Fibroblast of lung (primary cell): Measurements from ENCODE around the gene GAB1. TPM values are rescaled to one million over a fixed set of nuclear protein-coding genes. Genes with fewer than 3 reads are reported as not detected.
A peak's percentile ranks its signal among the peaks of the same experiment; 100 is the strongest.

ENCODE experiments used
- DNase-seq, 2 donors: peaks; one replicate each; pipeline versions ENCODE4 v3.0.0 to v3.0.0-alpha.2; 2010; ENCODE audit warnings: low read depth in 2 of 2
- H2AFZ ChIP-seq: 2 replicates; pipeline ENCODE4 v1.5.1; 2012; ENCODE audit warnings: low read length, control low read depth, inconsistent platforms
- H3K27ac ChIP-seq: 2 replicates; pipeline ENCODE4 v1.5.1; 2011; ENCODE audit warnings: low read length, control low read depth; ENCODE audit not compliant: insufficient read depth
- H3K27me3 ChIP-seq: 2 replicates; pipeline ENCODE4 v1.5.1; 2011; ENCODE audit warnings: mild to moderate bottlenecking, low read length; ENCODE audit not compliant: control insufficient read depth, insufficient read depth
- H3K36me3 ChIP-seq: 2 replicates; pipeline ENCODE4 v1.5.1; 2011; ENCODE audit warnings: low read length; ENCODE audit not compliant: control insufficient read depth, insufficient read depth
- H3K4me1 ChIP-seq: 2 replicates; pipeline ENCODE4 v1.5.1; 2011; ENCODE audit warnings: low read length; ENCODE audit not compliant: control insufficient read depth, insufficient read depth; ENCODE audit errors: extremely low read depth
- H3K4me2 ChIP-seq: 2 replicates; pipeline ENCODE4 v1.5.1; 2011; ENCODE audit warnings: low read length, control low read depth; ENCODE audit not compliant: insufficient read depth; ENCODE audit errors: extremely low read depth
- H3K4me3 ChIP-seq, 4 experiments: fragments of 200-600 bp in 1 of 4; sonication (generic) in 1 of 4; replicated peaks in 1 of 4; 2 replicates each; pipeline ENCODE4 v1.5.1; 2011 to 2016; ENCODE audit warnings: low read length in 4 of 4, low read depth in 3 of 4, mild to moderate bottlenecking in 3 of 4, control low read depth in 2 of 4, inconsistent platforms in 1 of 4, mixed read lengths in 1 of 4; ENCODE audit not compliant: insufficient read depth in 1 of 4; ENCODE audit errors: control extremely low read depth in 1 of 4
- H3K79me2 ChIP-seq: 2 replicates; pipeline ENCODE4 v1.5.1; 2012; ENCODE audit warnings: mild to moderate bottlenecking, low read length, inconsistent platforms; ENCODE audit not compliant: control insufficient read depth, insufficient read depth
- H3K9ac ChIP-seq: 2 replicates; pipeline ENCODE4 v1.5.1; 2011; ENCODE audit warnings: mild to moderate bottlenecking, low read length, control low read depth; ENCODE audit not compliant: insufficient read depth
- H3K9me3 ChIP-seq: 2 replicates; pipeline ENCODE4 v1.5.1; 2012; ENCODE audit warnings: low read depth, low read length; ENCODE audit not compliant: control insufficient read depth, insufficient read depth
- H4K20me1 ChIP-seq: 2 replicates; pipeline ENCODE4 v1.5.1; 2011; ENCODE audit warnings: low read length; ENCODE audit not compliant: control insufficient read depth, insufficient read depth; ENCODE audit errors: extremely low read depth
- CTCF ChIP-seq, 2 donors: IDR thresholded peaks in 1 of 2; conservative IDR thresholded peaks in 1 of 2; 1 replicate in 1 of 2; 2 replicates in 1 of 2; pipeline ENCODE4 v1.5.1; 2011 to 2012; ENCODE audit warnings: low read length in 2 of 2, control low read depth in 1 of 2, inconsistent platforms in 1 of 2, low read depth in 1 of 2, mild to moderate bottlenecking in 1 of 2
- EZH2 ChIP-seq: IDR thresholded peaks from 2 replicates; pipeline ENCODE4 v1.5.1; 2012; ENCODE audit warnings: low read length, control low read depth, mild to moderate bottlenecking; ENCODE audit errors: missing control alignments
- polyA plus RNA-seq, 2 donors: library from polyadenylated mRNA; depleted of rRNA in 1 of 2; stranded (reverse) in 1 of 2; unstranded in 1 of 2; fragments of >200 nt; gene quantifications; 2 replicates each; pipeline ENCODE4 v1.2.1, GENCODE V29; 2011 to 2012; ENCODE audit warnings: missing spikeins in 1 of 2
- total RNA-seq: library from RNA; depleted of rRNA; stranded (reverse); fragments of >200 nt; gene quantifications from 2 replicates; pipeline ENCODE4 v1.2.1, GENCODE V29; 2014

Gene GAB1
- total and polyA plus RNA-seq, 2 donors (not counting 1 experiment from before 2014, with no cell fraction given), result 10.6 to 18.0 TPM

- TF ChIP-seq EZH2, result no peak
- no peak for TF ChIP-seq CTCF (conservative IDR thresholded peaks at IDR 0.05 in 1 of 2, IDR thresholded peaks at IDR 0.05 in 1 of 2; ENCODE audit: low read depth in 1 of 2, low read length in 2 of 2)
- peaks cover 6% of the 10 kb centered on the region for H3K79me2 ChIP-seq
Observed at GRCh38 chr4:143394739-143395453, 58.2 kb downstream of the GAB1 start.

DNA sequence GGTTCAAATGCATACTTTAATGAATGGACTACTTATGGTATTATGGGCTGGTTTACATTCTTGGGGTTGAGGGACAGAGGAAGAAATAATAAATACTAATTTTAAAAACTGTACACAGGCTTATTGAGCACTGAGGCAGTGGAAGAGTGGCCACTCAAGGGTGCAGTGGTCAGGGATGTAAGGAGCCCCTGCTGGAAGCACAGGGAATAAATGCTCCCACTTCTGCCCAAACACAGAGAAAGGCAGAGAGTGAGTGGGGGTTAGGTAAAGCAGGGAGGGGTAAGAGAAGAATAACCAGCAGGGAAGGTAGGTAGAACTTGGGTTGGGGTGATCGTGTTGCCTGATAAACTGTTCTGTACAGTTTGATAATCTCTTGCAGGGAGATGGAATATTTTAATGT is 60.0 kb downstream of the GAB1 start:
- no peaks in the 10 kb centered on the region for H4K20me1 ChIP-seq
- peak overlapping the region; percentile 56 for H3K27ac ChIP-seq
- H3K36me3 ChIP-seq, result no peaks in the 10 kb centered on the region
- H3K4me1 ChIP-seq, result peaks cover 27% of the 10 kb centered on the region
- no peaks in the 10 kb centered on the region for H3K9me3 ChIP-seq
- no peak for DNase-seq
- H3K4me2 ChIP-seq, result peak overlapping the region; percentile 62
- peaks cover 2% of the 10 kb centered on the region for H3K79me2 ChIP-seq
- TF ChIP-seq CTCF (conservative IDR thresholded peaks at IDR 0.05 in 1 of 2, IDR thresholded peaks at IDR 0.05 in 1 of 2; ENCODE audit: low read depth in 1 of 2, low read length in 2 of 2) (peak; percentile 11 to 39), EZH2 (no peak)
- H3K4me3 ChIP-seq, result no peak overlapping the region
- H2AFZ ChIP-seq, result no peak overlapping the region
- H3K27me3 ChIP-seq, result no peaks in the 10 kb centered on the region
- H3K9ac ChIP-seq, result no peak overlapping the region

More at GRCh38 chr4:143394739-143395453, 58.2 kb downstream of the GAB1 start:
- no peaks in the 10 kb centered on the region for H3K27me3 ChIP-seq
- no peak overlapping the region for H2AFZ ChIP-seq
- no peak overlapping the region for H3K27ac ChIP-seq
- no peaks in the 10 kb centered on the region for H3K36me3 ChIP-seq
- H3K9ac ChIP-seq, result no peak overlapping the region
- H3K4me1 ChIP-seq, result peaks cover 37% of the 10 kb centered on the region
- H3K9me3 ChIP-seq, result no peaks in the 10 kb centered on the region
- no peak overlapping the region for H3K4me3 ChIP-seq
- no peak overlapping the region for H3K4me2 ChIP-seq
- no peak for DNase-seq
- no peaks in the 10 kb centered on the region for H4K20me1 ChIP-seq

DNA sequence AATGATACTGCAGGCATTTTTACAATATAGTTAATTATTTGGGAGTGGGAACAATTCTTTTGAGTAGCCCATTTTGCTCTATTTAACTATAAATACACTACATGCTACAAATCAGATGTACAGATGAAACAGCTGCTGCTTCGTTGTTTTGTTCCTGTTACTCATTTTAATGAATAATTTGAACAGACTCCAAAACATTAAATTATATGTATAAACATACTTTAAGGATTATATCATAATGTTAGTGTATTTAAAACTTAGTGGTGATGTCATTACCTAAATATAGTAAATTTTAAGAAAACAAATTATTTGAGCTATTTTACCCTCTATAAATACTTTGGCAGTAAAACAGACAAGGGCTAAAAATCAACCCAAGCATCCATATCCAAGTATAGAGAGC is 60.7 kb downstream of the GAB1 start:
- H4K20me1 ChIP-seq, result no peaks in the 10 kb centered on the region
- no peaks in the 10 kb centered on the region for H3K27me3 ChIP-seq
- H3K4me3 ChIP-seq, result no peak overlapping the region
- peak overlapping the region; percentile 62 for H3K4me2 ChIP-seq
- H3K9me3 ChIP-seq, result no peaks in the 10 kb centered on the region
- peak overlapping the region; percentile 81 for H3K27ac ChIP-seq
- H3K36me3 ChIP-seq, result no peaks in the 10 kb centered on the region
- no peak overlapping the region for H2AFZ ChIP-seq
- no peak for TF ChIP-seq EZH2
- TF ChIP-seq CTCF (conservative IDR thresholded peaks at IDR 0.05 in 1 of 2, IDR thresholded peaks at IDR 0.05 in 1 of 2; ENCODE audit: low read depth in 1 of 2, low read length in 2 of 2), result no peak
- H3K9ac ChIP-seq, result no peak overlapping the region
- peaks cover 25% of the 10 kb centered on the region for H3K4me1 ChIP-seq
- peaks cover 4% of the 10 kb centered on the region for H3K79me2 ChIP-seq
- peak; percentile 26 to 79 for DNase-seq
